ENCODE results near the gene WWOX. TPM values are rescaled to one million over a fixed set of nuclear protein-coding genes. Genes with fewer than 3 reads are reported as not detected.

Gene WWOX
- total and polyA plus RNA-seq, 2 of the 13 experiments (the other 11 are each of a cell fraction or from before 2014, with no cell fraction given), result 9.1 to 37.4 TPM

- TF ChIP-seq ZNF609 (CRISPR knock-in tag; IDR thresholded peaks at IDR 0.05; ENCODE audit: borderline replicate concordance) (no peak), ZNF660 (CRISPR knock-in tag; IDR thresholded peaks at IDR 0.05; ENCODE audit: borderline replicate concordance, low read depth) (no peak), MTA3 (CRISPR knock-in tag; IDR thresholded peaks at IDR 0.05) (no peak), SRSF9 (IDR thresholded peaks at IDR 0.05; ENCODE audit: borderline replicate concordance, insufficient read depth, low read depth, low read length, poor library complexity, severe bottlenecking) (no peak), SALL1 (CRISPR knock-in tag; IDR thresholded peaks at IDR 0.05) (no peak), ZNF800 (CRISPR knock-in tag; IDR thresholded peaks at IDR 0.05) (no peak), ZNF24 (IDR thresholded peaks at IDR 0.05) (no peak), NRL (CRISPR knock-in tag; IDR thresholded peaks at IDR 0.05; ENCODE audit: borderline replicate concordance) (no peak), ZNF83 (CRISPR knock-in tag; IDR thresholded peaks at IDR 0.05; ENCODE audit: borderline replicate concordance) (no peak), MTERF4 (CRISPR knock-in tag; IDR thresholded peaks at IDR 0.05) (no peak), PLRG1 (conservative IDR thresholded peaks at IDR 0.05) (no peak), ZNF343 (CRISPR knock-in tag; IDR thresholded peaks at IDR 0.05) (no peak), CBX5 (CRISPR knock-in tag; IDR thresholded peaks at IDR 0.05; ENCODE audit: borderline replicate concordance) (no peak), DNMT3B (CRISPR knock-in tag; conservative IDR thresholded peaks at IDR 0.05) (no peak), CEBPZ (IDR thresholded peaks at IDR 0.05; ENCODE audit: low read length) (no peak), PREB (CRISPR knock-in tag; IDR thresholded peaks at IDR 0.05) (no peak), CHCHD3 (CRISPR knock-in tag; IDR thresholded peaks at IDR 0.05) (no peak), NCOA2 (CRISPR knock-in tag; IDR thresholded peaks at IDR 0.05) (no peak)
Observed at GRCh38 chr16:78292844-78293380, 193.5 kb downstream of the WWOX start (continued).
